ENCODE measurements around the gene MTHFD1L.
A peak's percentile ranks its signal among the peaks of the same experiment; 100 is the strongest.
"Not testable (repeated sequence)": the region's sequence is repeated elsewhere in the genome, so short reads cannot be mapped to it uniquely, and the experiment has no call there.

Gene MTHFD1L

DNA sequence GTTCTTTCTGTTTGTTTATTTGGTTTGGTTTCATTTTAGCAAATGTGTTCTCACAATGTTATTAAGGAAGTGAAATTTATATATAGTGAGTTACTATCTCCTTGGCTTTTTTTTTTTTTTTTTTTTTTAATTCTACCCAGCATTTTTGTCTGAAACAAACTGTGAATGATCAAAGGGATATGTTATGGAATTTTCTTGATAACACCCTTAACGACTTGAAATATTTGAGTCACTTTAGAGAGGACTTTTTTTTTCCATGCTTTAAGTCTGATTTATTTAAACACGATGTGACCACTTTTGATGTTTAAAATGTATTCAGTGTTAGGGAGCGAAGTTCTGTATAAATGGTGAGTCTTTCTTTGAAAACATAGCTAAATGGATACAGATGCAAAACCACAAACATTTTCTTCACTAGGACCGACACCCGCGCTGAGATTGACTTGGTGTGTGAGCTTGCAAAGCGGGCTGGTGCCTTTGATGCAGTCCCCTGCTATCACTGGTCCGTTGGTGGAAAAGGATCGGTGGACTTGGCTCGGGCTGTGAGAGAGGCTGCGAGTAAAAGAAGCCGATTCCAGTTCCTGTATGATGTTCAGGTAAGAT is 149.7 kb downstream of the MTHFD1L start:
- no peak for DNase-seq (ENCODE audit: low read depth in 2 of 2)

DNA sequence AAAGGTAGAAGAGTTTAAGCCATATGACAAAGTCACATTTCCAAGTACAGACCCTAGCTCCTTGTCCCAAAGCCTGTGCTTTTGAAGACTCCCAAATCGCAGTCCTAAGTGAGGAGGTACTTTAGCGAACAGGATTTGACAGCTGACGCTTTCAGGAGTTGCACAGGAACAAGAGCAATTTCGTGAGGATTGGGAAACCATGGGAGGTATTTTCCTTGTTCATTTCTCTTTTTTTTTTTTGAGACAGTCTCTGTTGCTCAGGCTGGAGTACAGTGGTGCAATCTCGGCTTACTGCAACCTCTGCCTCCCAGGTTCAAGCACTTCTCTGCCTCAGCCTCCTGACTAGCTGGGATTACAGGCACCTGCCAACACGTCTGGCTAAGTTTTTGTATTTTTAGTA is 150.6 kb downstream of the MTHFD1L start:
- DNase-seq (ENCODE audit: low read depth in 2 of 2), result no peak

DNA sequence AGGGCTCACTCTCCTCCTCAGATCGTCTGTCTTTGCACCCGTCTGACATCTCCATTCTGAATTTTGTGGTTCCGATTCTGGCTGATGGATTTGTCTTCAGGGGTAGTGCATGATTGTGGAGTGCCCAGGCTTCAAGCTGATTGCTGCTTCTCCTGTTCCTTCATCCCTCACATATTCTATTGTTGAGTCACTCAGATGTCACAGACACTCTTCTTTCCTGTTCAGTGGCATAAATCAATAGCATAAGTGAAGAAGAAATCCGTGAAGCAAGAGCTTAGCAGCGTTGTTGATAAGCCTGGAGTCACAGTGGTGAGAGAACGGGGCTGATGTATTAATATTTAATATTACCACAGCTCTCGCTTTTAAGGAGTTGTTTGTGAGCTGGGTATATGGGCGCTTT is 152.5 kb downstream of the MTHFD1L start:
- DNase-seq (ENCODE audit: low read depth in 2 of 2), result no peak

DNA sequence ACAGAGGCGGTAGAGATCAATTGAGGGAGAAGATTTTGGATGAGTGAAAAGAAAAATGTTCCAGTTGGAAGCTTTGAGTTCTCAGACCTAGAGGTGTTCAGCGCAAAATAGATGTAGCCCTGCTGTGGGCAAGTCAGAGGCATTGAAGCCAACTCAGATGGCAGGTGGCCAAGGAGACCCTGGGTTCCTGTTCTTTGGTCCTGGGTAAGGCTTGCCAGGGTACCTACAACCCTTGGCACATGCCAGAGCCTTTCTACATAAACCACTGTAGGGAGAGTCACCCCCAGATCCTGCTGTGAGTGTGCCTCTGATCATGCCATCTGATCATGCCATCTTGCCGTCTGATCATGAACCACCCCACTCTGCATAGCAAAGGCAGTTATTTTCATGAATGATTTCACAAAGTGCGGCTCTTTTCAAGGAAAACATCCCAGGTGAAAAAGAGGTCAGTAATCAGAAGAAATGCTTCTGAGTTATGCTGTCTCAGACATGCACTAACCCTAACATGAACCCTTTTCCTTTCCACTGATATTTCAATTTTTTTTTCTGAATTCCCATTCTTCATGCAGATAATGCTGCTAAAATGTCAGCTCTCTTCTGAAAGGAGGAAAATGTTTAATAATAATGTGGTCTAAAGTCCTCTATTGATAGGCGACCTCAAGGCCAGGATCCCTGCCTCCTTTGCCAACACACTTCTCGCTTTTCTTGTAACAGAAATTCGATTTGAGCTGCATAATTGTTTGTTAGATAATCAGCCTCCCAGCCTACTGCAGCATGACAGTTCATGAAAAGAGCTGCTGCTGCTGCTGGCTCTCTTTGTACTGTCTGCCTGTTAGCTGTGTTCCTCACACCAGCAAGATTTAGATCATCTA is 153.6 kb downstream of the MTHFD1L start:
- no peak for DNase-seq (ENCODE audit: low read depth in 2 of 2)

DNA sequence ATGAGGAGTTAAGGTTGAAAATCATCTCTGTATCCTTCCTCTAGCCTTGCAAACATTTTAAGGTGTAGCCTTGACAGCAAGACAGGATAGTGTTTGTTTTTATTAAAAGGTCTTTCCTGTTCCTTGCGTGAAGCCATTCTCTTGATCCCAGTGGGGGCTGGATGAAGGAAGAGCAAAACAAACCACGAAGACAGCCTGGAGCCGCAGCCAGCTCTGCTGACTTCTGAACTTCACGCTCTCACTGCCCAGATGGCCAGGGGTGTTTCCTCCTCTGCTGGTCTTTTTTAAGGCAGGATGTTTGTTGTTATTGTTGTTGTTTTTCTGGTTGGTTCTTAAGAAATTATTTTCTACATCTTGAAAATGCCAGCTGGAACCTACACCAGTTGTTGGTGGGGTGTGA is 156.4 kb downstream of the MTHFD1L start:
- DNase-seq (ENCODE audit: low read depth in 2 of 2), result no peak

DNA sequence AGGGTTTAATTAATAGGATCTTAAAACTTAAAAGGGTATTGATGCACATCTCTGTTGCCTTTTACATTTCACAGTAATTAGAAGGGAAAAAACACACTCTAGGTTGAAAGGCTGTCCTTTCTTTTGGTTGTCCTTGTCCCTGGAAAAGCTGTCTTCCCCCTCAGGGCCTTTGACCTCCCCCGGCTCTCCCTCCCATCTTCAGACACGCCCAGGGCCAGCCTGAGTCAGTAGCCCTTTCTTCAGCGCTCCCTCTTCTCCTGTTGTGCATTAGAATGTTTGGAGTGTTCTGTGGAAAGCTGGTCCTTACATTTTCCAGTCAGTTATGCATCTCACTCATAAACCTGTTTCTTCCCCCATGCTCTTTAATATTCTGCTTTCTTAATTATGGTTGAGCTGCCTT is 157.0 kb downstream of the MTHFD1L start:
- no peak for DNase-seq (ENCODE audit: low read depth in 2 of 2)

DNA sequence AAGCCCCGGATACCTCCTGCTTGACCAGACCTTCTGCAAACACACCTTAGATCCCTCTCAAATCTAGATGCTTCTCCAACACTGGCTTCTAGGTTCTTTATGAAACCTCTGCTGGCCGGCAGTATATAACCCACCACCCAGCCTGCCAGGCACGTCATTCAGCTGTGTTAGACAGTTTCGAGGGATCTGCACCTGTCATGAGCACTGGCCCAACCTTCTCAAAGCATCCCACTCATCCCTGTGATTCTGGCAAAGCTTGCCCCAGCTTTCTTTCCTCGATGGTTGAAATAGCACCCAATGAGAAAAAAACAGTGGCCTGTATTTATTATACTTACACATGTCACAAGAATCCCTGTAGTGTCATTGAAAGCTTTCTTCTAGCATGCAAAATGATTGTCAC is 157.8 kb downstream of the MTHFD1L start:
- no peak for DNase-seq (ENCODE audit: low read depth in 2 of 2)

DNA sequence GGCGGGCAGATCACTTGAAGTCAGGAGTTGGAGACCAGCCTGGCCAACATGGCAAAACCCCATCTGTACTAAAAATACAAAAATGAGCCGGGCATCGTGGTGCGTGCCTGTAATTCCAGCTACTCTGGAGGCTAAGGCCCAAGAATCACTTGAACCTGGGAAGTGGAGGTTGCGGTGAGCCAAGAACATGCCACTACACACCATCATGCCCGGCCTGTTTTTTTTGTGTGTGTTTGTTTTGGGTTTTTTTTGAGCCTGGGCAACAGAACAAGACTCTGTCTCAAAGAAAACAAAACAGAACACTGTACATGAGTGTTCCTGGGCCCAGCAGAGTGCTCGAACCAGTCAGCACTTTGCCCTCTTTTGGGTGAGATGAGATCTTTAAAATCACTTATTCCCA is 159.1 kb downstream of the MTHFD1L start:
- no peak for DNase-seq (ENCODE audit: low read depth in 2 of 2)

DNA sequence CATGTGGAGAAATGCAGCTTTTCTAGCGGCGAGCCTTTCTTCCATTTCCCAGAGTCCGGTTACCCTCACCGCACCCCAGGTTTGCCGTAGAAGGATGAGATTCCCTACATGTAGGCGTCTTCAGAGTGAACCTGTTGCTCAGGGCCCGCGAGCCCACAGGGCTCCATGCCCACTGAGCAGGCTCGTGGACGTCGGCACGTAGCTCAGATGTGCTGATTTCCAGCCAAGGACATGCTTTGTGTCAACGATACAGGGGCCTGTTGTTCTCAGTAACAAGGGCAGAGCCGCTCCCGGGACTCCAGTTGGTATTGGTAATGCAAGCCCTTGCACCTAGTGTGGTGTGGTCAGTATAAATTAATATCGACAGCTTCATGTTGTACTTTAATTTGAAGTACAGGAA is 159.6 kb downstream of the MTHFD1L start:
- DNase-seq (ENCODE audit: low read depth in 2 of 2), result no peak

DNA sequence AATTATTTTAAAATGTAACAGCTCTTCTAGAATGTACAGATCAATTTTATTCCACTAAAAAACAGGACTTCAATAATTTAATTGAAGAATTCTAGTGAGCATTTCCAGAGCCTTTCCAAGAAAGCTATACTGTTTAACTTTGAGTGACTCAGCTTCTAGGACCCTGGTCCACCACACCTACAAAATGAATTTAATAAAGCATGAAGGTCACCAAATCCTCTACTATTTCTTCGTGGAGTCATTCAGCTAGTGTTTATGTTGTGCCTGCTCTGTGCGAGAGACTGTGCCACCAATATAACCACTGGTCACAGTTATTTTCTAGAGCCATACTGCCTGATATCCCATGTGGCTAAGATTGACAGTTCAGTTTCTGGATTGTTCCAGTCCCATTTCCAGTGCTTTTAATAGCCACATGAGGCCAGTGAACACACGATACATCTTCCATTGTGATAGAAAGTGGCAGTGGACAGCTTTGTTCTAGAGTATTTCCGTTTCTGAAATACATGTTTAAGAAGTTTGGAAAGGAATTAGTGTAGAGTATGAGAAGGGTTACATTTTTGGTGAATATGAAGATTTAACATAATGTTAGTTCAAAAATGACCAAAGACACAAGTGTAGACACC is 160.7 kb downstream of the MTHFD1L start:
- DNase-seq (ENCODE audit: low read depth in 2 of 2), result no peak

DNA sequence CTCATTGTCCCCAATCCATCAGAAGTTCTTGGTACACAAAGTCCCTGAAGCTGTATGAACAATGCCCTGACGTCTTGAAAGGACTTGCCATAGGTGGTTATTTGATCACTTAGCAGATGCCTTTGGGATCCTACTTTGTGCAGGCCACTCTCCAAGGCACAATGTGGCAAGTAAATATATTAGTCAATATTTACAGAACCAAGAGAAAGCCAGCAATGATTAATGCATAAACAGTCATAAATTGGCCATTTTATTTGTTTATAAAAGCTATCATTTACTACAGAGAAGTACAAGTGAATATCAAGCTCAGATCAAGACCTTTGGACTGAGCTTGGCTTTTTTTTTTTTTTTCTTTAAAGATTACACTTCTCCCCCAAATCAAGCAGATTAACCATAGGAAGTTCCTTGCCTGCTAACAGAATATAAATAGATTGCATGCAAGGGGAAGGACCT is 161.8 kb downstream of the MTHFD1L start:
- DNase-seq (ENCODE audit: low read depth in 2 of 2), result no peak

DNA sequence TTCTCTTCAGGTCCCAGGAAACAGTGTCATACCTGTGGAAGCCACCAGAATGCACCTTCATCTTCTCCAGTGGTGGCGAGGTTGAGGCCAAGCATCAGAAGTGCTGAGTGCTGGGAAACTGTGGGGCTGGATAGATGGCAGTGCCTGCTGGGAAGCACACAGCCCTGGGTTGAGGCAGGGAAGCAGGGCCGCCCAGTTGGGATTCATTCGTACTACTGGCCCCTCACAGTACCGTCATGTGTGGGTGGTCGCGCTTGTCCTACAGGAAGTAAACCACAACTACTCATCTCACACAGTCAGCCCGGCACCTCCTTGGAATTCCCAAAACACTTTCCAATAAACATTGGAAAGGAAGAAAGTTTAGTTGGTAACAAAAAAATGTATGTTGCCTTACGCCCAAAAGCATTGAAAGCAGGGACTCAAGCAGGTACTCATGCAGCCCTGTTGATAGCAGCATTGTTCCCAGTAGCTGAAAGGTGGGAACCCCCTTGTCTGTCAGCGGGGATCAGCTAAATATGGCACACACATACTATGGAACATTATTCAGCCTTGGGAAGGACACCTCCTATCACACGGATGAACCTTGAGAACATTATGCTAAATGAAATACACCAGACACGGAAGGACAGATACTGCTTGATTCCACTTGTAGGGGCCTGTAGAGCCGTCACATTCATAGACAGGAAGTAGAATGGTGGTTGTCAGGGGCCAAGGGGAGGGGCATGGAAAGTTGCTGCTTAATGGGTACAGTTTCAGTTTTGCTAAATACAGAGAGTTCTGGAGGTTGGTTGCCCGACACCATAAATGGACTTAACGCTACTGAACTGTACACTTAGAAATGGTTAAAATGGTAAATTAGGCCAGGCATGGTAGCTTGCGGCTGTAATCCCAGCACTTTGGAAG is 162.7 kb downstream of the MTHFD1L start:
- no peak for DNase-seq (ENCODE audit: low read depth in 2 of 2)

DNA sequence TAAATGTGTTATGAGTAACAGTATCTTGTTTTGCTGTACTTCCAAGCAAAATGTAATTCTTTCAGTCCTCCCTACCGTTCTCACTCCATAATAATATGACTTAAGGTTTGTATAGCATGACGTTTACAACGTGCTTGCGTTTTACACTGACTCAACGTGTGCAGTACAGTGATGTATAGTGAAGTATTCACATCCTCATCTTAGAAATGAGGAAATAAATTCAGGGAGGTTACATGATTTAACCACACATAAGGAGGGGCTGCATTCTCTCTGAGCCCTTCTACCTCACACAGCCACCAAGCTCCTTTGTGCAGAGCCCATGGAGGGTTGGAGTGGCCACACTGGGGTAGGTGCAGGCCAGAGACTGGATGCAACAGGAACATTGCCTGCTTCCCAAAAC is 164.5 kb downstream of the MTHFD1L start:
- no peak for DNase-seq (ENCODE audit: low read depth in 2 of 2)

DNA sequence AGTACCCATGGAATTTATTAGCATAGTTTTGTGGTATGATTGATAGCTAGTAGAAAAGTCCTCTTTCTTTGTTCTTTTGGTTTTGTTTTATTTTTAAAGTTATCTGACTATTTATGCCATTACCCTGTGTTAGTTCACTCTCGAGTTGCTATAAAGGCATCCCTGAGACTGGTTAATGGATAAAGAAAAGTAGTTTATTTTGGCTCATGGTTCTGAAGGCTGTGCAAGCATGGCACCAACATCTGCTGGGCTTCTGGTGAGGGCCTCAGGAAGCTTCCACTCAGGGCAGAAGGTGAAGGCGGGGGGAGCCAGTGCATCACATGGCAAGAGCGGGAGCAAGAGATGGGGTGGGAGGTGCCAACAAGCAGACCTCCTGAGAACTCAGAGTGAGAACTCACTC is 166.5 kb downstream of the MTHFD1L start:
- no peak for DNase-seq (ENCODE audit: low read depth in 2 of 2)

DNA sequence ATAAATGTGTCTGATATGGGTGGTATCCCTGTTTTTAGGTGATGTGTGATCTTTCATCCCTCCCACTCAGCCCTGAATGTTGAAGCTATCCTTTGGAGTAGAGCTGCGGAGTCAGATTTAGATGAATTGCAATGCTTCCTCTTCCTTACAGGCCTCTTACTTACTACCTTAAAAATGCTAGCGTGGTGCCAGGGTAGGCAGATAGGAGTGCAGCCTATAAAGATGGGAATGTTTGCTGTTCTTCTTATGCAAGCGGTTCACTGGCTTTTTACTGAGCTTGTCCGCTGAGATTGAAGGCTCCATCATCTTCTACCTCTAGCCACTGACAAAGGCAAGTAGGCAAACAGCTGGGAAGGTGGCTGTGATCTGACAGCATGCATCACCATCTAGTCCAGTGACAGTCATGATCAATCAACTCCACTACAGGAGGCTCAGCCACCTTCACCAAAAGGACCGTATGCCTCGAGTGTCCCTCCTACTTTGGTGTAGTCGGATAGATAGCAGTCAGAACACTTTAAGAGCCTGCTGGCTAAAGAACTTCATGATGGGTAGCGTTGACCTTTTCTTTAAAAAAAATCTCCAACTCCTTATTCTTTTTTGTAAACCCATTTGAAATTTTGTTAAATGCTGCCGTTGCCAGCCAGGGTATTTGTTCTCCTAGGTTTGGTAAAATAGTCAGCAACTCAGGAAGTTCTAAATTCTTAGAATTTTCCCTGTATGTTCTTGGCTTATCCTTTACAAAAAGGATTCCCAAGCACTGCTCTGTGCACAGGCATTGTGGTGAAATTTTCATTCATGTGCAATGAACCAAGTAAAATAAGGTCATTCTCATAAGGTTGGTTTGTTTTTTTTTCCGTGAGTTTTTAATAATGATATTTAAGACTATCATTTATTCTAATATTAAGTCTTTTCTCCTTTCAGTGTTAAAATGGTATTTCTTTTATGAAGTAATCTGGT is 169.6 kb downstream of the MTHFD1L start:
- DNase-seq (ENCODE audit: low read depth in 2 of 2), result no peak

DNA sequence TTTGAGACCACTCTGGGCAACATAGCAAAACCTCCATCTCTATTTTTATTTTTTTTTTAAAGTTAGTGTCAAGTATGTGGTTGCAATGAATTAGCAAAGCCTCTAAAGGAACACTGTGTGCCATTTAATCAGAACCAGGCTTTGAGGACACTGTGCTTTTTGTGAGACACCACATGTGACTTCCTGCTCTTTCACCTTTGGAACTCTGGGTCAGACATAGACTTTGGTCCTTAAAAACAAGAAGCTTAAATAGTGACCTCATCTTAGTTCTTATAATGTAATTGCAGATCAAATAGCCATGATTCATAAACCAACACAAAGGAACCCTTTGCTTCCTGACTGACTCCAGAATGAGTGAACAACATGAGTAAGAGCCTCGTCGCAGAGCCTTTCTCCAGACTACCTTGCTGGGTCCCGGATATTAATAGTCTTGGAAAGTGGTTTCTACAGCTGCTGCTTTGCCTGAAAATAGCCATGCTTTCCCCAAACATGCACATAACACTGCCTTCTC is 170.8 kb downstream of the MTHFD1L start:
- not testable (repeated sequence) for DNase-seq (ENCODE audit: low read depth in 2 of 2)

DNA sequence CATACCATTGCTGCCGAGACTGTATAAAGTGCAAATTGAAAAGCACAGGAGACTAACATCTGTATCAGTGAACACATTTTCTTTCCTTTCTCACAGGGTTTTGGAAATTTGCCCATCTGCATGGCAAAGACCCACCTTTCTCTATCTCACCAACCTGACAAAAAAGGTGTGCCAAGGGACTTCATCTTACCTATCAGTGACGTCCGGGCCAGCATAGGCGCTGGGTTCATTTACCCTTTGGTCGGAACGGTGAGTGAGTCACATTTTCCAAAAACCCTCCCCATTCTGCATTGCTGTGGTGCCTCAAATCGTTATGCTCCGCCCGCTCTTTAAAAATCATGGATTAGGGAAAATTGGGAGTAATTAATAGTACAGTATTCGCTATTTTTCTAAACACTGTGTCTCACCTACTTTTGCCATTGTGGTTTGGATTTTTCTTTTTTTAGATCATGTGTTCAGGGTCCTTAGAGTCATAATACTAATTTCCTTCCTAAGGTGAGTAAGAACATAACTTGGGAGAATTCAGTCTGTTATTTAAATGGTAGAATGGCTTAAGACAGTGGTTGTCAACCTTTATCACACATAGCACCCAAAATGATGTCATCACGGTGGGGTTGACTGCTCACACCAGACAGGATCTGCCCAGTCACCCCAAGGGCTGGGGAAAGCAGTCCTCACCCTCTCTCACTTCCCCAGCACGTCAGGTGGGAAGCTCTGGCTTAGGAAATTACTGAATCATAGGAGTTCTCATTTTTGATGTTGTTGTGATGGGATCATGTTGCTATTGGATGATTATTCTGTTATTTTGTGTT is 171.6 kb downstream of the MTHFD1L start:
- peak in 1 of 2 donors; percentile 8 for DNase-seq (ENCODE audit: low read depth in 2 of 2)

DNA sequence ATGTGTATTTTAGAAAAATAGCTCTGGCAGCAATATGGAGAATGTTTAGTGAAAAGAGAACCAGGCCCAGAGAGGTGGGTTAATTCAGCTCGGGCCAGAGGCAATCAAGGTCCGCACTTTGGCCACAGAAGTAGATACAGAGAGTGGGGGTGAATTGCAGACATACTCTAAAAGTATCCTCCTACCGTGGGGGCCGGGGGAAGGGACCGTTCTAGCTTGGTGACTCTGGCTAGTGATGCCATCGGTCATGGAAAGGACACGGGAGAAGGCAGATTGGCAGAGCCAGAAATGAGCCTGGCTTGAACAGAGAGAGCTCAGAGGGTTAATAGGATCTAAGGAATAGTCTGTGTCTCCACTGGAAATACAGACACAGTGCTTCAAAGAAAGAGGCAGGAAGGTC is 173.1 kb downstream of the MTHFD1L start:
- DNase-seq (ENCODE audit: low read depth in 2 of 2), result no peak

DNA sequence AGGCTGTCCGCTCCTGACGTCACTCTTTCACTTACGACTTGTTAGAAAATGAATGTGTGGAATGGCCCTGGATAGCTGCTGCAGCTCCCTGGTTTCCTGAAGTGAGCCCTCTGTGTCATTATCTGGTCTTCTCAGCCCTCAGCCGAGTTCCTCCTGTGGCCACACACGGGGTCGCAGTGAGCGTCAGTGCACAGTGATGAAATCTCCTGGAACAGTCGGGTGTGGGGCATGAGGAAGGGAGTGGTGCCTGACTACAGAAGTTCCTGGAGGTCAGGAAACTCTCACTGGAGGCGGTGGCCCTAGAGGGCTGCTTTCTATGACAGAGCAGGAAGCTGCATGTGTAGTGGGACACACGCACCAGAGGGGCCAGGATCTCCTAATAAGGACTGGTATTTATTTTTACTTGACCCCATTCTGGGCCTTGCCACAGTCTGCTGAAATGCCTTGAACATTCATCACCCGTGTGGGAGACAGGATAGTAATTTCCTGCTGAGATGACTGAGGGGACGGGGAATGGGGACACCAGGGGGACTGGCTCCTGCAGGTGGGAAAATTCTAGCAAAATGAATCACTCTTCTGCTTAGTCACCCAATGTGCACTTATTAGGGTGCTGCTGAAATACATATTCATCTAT is 175.5 kb downstream of the MTHFD1L start:
- not testable (repeated sequence) for DNase-seq (ENCODE audit: low read depth in 2 of 2)

All from stimulated activated CD4-positive, alpha-beta T cell treated with anti-CD3 and anti-CD28 coated beads, Interleukin-15, amount 100 ng/mL, for 48 hours (primary cell).